SU-DHL-6 (cell line): ENCODE results near the gene LTBP4.
A peak's percentile ranks its signal among the peaks of the same experiment; 100 is the strongest.

Experiments
- H2AFZ ChIP-seq: fragments of 200-600 bp; sonication (generic); 2 replicates; pipeline ENCODE4 v1.6.1; 2014; ENCODE audit warnings: low read depth, mild to moderate bottlenecking, moderate library complexity, mixed read lengths, antibody characterized with exemption, low read length; ENCODE audit not compliant: severe bottlenecking
- H3F3A ChIP-seq: fragments of 200-600 bp; shearing (Covaris generic); 2 replicates; pipeline ENCODE4 v1.6.0; 2016; ENCODE audit warnings: antibody characterized with exemption, mild to moderate bottlenecking; ENCODE audit not compliant: insufficient read depth
- H3K27ac ChIP-seq: fragments of 200-600 bp; sonication (generic); 2 replicates; pipeline ENCODE4 v1.5.1; 2016; ENCODE audit warnings: low read depth, mild to moderate bottlenecking, low read length, moderate library complexity, mixed read lengths
- H3K27me3 ChIP-seq: fragments of 200-600 bp; sonication (generic), shearing (Covaris generic); 2 replicates; pipeline ENCODE4 v1.6.0; 2014; ENCODE audit warnings: mild to moderate bottlenecking, low read length
- H3K36me3 ChIP-seq: fragments of 200-600 bp; sonication (generic); 2 replicates; pipeline ENCODE4 v1.6.1; 2014; ENCODE audit warnings: mild to moderate bottlenecking, low read length, mixed read lengths
- H3K4me2 ChIP-seq: fragments of 300-600, 200-600 bp; shearing (Covaris generic), sonication (generic); 2 replicates; pipeline ENCODE4 v1.6.0; 2014; ENCODE audit warnings: low read length, low read depth, mild to moderate bottlenecking; ENCODE audit not compliant: poor library complexity, severe bottlenecking
- H3K4me3 ChIP-seq: fragments of 200-600 bp; sonication (generic); 2 replicates; pipeline ENCODE4 v1.5.1; 2014; ENCODE audit warnings: antibody characterized with exemption, low read length, mild to moderate bottlenecking, mixed read lengths; ENCODE audit not compliant: insufficient read depth, poor library complexity, severe bottlenecking
- H3K79me2 ChIP-seq: fragments of 200-600 bp; sonication (generic); 2 replicates; pipeline ENCODE4 v1.6.1; 2014; ENCODE audit warnings: mild to moderate bottlenecking, low read length, moderate library complexity; ENCODE audit not compliant: insufficient read depth
- H3K9ac ChIP-seq: fragments of 200-600 bp; sonication (generic); 2 replicates; pipeline ENCODE4 v1.7.0; 2014; ENCODE audit warnings: mild to moderate bottlenecking, low read length
- H3K9me2 ChIP-seq: fragments of 200-600 bp; sonication (generic); replicated peaks from 2 replicates; pipeline ENCODE4 v1.6.1; 2014; ENCODE audit warnings: low read length; ENCODE audit not compliant: insufficient read depth
- H3K9me3 ChIP-seq: fragments of 200-600 bp; sonication (generic); 2 replicates; pipeline ENCODE4 v1.6.1; 2014; ENCODE audit warnings: low read length, mixed read lengths; ENCODE audit not compliant: insufficient read depth
- H4K20me1 ChIP-seq: fragments of 200-600 bp; sonication (generic); 2 replicates; pipeline ENCODE4 v1.6.1; 2014; ENCODE audit warnings: low read depth, mild to moderate bottlenecking, antibody characterized with exemption, low read length, moderate library complexity, mixed read lengths
- CTCF ChIP-seq: fragments of 200-600 bp; sonication (generic); IDR thresholded peaks from one replicate; pipeline ENCODE4 v1.5.1; 2017; ENCODE audit warnings: antibody characterized with exemption, mild to moderate bottlenecking, low read length, moderate library complexity; ENCODE audit not compliant: insufficient read depth, poor library complexity, severe bottlenecking
- EZH2phosphoT487 ChIP-seq: fragments of 200-600 bp; sonication (generic), shearing (Covaris generic); conservative IDR thresholded peaks from 2 replicates; pipeline ENCODE4 v1.6.1; 2018; ENCODE audit warnings: mild to moderate bottlenecking, antibody characterized with exemption, low read length, moderate library complexity, mixed read lengths

LTBP4 gene

GRCh38 chr19:40611096-40611495 is 9.9 kb downstream of the LTBP4 start:
- 0 out of 2 replicates have a peak, but pooled peaks cover 6% of the 10 kb centered on the region for H3F3A ChIP-seq
- H4K20me1 ChIP-seq = no peaks in the 10 kb centered on the region
- H3K27me3 ChIP-seq = no peaks in the 10 kb centered on the region
- H3K9me3 ChIP-seq = no peaks in the 10 kb centered on the region
- TF ChIP-seq EZH2phosphoT487 (no peak), CTCF (no peak)
- H3K79me2 ChIP-seq = no peaks in the 10 kb centered on the region
- H3K4me2 ChIP-seq = no peak overlapping the region
- H2AFZ ChIP-seq = no peak overlapping the region
- no peaks in the 10 kb centered on the region for H3K9me2 ChIP-seq
- H3K36me3 ChIP-seq = no peaks in the 10 kb centered on the region
- no peak overlapping the region for H3K4me3 ChIP-seq
- no peak overlapping the region for H3K9ac ChIP-seq
- no peak overlapping the region for H3K27ac ChIP-seq

- Histone ChIP-seq H3K79me2 (no peaks in the 10 kb centered on the region), H3K9ac (no peak overlapping the region), H3K9me2 (no peaks in the 10 kb centered on the region), H3K9me3 (no peaks in the 10 kb centered on the region), H4K20me1 (no peaks in the 10 kb centered on the region), H3K36me3 (no peaks in the 10 kb centered on the region), H3K27ac (no peak overlapping the region), H3K4me3 (no peak overlapping the region), H3F3A (0 out of 2 replicates have a peak, but pooled peaks cover 6% of the 10 kb centered on the region), H3K27me3 (no peaks in the 10 kb centered on the region), H3K4me2 (no peak overlapping the region), H2AFZ (no peak overlapping the region)
- TF ChIP-seq CTCF = no peak
- no peak for TF ChIP-seq EZH2phosphoT487
Measured at GRCh38 chr19:40611900-40612698, 10.9 kb downstream of the LTBP4 start.

GRCh38 chr19:40612831-40613689 is 11.9 kb downstream of the LTBP4 start:
- H3K79me2 ChIP-seq = no peaks in the 10 kb centered on the region
- 0 out of 2 replicates have a peak, but pooled peaks cover 6% of the 10 kb centered on the region for H3F3A ChIP-seq
- H4K20me1 ChIP-seq = no peaks in the 10 kb centered on the region
- H3K36me3 ChIP-seq = no peaks in the 10 kb centered on the region
- peak overlapping the region; percentile 72 for H3K4me3 ChIP-seq
- H2AFZ ChIP-seq = peak overlapping the region; percentile 93
- H3K27ac ChIP-seq = 0 out of 2 replicates have a peak overlapping the region, but pooled peaks have one; percentile 37
- H3K4me2 ChIP-seq = peak overlapping the region; percentile 84
- H3K9me3 ChIP-seq = no peaks in the 10 kb centered on the region
- H3K9me2 ChIP-seq = no peaks in the 10 kb centered on the region
- TF ChIP-seq CTCF (no peak), EZH2phosphoT487 (no peak)
- no peaks in the 10 kb centered on the region for H3K27me3 ChIP-seq
- H3K9ac ChIP-seq = no peak overlapping the region
